Kidney capillary endothelial cell (primary cell): Measurements from ENCODE around the gene MEIS2.
"Not testable (repeated sequence)": the region's sequence is repeated elsewhere in the genome, so short reads cannot be mapped to it uniquely, and the experiment has no call there.

Source experiments
- DNase-seq: peaks from one replicate; pipeline ENCODE4 v3.0.0-alpha.2; 2018; ENCODE audit warnings: low spot score

Gene MEIS2

GRCh38 chr15:37004981-37005735 is 95.2 kb downstream of the MEIS2 start:
- DNase-seq: no peak

GRCh38 chr15:37004373-37004869 is 95.9 kb downstream of the MEIS2 start:
- no peak for DNase-seq

GRCh38 chr15:37002041-37002672 is 98.2 kb downstream of the MEIS2 start:
- DNase-seq: no peak

- no peak for DNase-seq
Observed at GRCh38 chr15:37001417-37001816, 98.9 kb downstream of the MEIS2 start.

DNA sequence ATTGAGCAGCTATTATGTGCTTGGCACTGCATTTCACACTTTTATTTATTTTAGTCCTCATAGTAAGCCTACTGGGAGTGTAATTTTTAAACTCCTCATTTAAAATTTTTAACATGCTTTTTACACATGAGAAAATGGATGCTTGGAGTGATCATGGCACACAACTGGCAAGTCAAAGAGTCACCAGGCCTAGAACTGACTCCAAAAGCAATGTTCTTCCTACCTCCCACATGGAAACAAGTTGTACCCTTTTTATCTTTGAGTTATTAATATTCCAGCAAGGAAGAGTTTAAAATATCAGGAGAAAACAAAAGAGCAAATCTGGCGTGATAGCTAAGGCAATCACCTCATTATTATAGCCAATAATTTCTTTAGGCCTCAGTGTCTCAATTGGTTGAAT is 100.6 kb downstream of the MEIS2 start:
- DNase-seq: no peak

GRCh38 chr15:36996538-36997181 is 103.7 kb downstream of the MEIS2 start:
- no peak for DNase-seq

- DNase-seq: no peak
Observed at GRCh38 chr15:36996121-36996520, 104.2 kb downstream of the MEIS2 start.

- no peak for DNase-seq
Observed at GRCh38 chr15:36994790-36995189, 105.6 kb downstream of the MEIS2 start.

DNA sequence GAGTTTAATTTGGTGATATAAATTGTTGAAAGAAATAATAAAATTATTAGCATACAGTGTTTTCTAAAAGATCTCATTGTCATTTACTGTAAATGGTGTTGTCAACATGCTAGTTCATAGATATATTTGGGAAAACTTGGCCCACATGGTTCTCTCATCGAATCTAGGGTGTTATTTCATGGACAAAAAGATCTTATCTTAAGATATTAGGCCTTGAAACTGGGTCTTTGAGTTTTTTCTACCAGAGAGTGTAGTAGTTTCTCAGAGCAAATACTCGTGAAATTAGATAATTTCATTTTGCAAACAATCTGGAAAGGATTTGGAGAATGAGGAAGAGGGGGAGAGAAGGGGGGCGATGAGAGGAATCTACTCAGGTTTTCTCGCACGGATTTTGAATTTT is 107.9 kb downstream of the MEIS2 start:
- DNase-seq: no peak

- DNase-seq: no peak
Observed at GRCh38 chr15:36988947-36989346, 111.4 kb downstream of the MEIS2 start.

- no peak for DNase-seq
Observed at GRCh38 chr15:36982430-36982829, 117.9 kb downstream of the MEIS2 start.

DNA sequence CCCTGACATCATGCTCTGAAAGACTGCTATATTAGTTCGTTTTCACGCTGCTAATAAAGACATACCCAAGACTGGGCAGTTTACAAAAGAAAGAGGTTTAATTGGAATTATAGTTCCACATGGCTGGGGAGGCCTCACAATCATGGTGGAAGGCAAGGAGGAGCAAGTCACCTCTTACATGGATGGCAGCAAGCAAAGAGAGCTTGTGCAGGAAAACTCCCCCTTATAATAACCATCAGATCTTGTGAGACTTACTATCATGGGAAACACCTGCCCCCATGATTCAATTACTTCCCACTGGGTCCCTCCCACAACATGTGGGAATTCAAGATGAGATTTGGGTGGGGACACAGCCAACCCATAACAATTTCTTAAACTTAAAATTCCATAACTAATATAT is 120.1 kb downstream of the MEIS2 start:
- not testable (repeated sequence) for DNase-seq

- no peak for DNase-seq
Observed at GRCh38 chr15:36978625-36979024, 121.7 kb downstream of the MEIS2 start.

GRCh38 chr15:36978126-36978525 is 122.2 kb downstream of the MEIS2 start:
- DNase-seq: no peak

DNA sequence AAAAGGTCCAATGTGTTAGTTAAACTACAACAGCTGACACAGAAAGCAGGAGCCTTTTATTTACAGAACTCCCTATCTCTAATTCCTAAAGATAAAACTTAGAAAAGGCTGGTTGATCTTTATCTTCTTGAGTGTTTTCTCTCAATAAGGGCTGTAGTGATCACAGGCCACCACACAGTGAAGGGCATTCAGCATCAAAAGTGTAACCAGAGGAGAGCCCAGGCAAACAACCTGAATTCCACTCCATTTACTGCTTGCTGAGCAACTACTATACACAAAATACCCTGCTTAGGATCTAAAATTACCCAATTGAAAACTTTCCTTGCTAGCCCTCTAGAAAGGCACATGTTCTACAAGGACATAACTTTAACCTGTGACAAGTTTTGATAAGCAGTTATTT is 122.7 kb downstream of the MEIS2 start:
- DNase-seq: no peak

DNA sequence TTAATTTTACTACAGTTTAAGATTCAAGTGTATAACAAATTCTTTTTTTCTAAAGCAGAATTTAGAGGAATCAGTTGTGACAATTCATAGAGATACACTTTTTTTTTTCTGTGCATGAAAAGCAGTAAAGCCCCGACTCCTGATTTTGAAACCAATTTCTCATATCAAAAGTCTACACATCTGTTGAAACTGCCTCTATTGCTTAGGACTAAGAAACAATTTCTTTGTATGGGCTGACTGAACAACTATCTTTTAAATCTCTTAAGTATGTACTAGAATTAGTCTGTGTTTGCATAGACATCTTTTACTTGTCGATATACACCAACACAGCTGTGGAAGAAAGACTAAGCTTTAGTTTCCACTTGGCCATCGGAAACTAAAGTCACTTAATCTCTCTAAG is 127.6 kb downstream of the MEIS2 start:
- no peak for DNase-seq

DNA sequence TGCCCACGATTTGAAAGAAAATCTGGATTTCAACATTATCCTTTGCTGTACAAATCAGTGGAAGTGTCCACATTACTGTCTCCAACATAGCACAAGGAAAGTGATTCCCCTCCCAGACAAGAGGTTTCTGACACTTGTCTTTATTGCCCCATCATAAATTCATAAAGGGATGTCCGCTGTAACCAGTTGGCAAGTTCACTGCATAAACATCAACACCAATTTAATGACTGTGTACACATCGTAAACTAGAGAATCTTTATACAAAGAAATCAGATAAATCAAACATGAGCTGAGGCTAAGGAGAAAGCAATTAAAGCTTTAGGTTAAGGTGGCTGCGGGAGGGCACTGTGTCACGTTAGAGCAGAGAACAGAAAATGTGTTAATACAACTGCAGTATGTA is 129.8 kb downstream of the MEIS2 start:
- no peak for DNase-seq

DNA sequence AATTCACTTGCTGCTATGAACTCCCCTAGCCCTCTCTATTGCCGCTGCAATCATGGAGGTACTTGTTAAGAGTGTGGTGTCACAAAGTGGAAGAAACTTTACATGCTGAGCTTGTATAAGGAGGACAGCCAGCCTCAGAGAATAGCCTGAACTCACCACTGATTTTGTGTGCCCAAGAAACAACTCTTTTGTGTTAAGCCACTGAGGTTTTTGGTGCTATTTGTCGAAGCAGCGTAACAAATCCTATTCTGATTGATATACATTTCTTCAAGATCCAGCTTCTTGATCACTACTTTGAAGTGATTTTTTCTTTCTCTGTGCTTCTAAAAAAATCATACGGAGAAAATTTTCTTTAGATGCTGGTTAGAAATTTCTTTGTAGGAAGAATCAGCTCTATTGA is 132.4 kb downstream of the MEIS2 start:
- DNase-seq: no peak

- DNase-seq: no peak
Observed at GRCh38 chr15:36966708-36967107, 133.6 kb downstream of the MEIS2 start.

- DNase-seq: no peak
Observed at GRCh38 chr15:36965570-36966342, 134.6 kb downstream of the MEIS2 start.

GRCh38 chr15:36964626-36965025 is 135.7 kb downstream of the MEIS2 start:
- DNase-seq: no peak

DNA sequence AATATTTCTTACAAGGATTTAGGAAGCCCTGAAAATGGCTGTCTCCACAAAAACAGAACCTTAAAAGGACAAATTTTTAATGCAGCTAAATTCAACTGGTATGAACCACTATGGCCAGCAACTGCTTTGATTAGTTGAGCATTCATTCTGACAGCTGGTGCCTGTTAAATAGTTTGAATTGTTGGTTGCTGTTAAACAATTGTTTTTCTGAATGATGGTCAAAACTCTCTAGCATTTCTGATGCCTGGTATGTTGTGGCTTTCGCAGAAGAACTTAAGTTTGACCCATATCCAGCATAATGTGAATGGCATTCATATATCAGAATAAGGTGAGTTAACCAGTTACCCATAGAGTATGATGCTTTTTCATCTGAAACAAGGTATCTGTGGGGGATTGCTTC is 138.4 kb downstream of the MEIS2 start:
- DNase-seq: no peak

DNA sequence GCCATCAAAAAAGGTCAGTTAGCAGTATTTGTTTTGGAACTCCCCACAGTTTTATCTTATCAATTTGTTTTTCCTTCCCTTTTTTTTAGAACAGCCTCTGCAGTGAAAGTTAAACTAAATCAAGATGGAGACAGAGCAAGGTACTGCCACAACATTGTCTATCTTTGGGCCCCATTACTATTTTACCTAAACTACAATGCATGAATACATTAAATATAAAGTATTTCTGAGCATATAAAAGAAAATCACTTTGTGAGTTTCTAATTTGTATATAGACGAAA is 139.5 kb downstream of the MEIS2 start:
- DNase-seq: no peak
